OCI-LY1 (cell line): Measurements from ENCODE around the gene BACH2.

Experiments
- CTCF ChIP-seq: fragments of 200-600 bp; sonication (generic), shearing (Covaris generic); IDR thresholded peaks from 2 replicates; pipeline ENCODE4 v1.5.1; 2017; ENCODE audit warnings: mild to moderate bottlenecking, antibody characterized with exemption, low read length, moderate library complexity, mixed read lengths
- EZH2 ChIP-seq: fragments of 200-600 bp; sonication (generic), shearing (Covaris generic); IDR thresholded peaks from 2 replicates; pipeline ENCODE4 v1.8.0; 2017; ENCODE audit warnings: borderline replicate concordance, mixed run types, mild to moderate bottlenecking, antibody characterized with exemption, low read length, moderate library complexity, mixed read lengths

DNA sequence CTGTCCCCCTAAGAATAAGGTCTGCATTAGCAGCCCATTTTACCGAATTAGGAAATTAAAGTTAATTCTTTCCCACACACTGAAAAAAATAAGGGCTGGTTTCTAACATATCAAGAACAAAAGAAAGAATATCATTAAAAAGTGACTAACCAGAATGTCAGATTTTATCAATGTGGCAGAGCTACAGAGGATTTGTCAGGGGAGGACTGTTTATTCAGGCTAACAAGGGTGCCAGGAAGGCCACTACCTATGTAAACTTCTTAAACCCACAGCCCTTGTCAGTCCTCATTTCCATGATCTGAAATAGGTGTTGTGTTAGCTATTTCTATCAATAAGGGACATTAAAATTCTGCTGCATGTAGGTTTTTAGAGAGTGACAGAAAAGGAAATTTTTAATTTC lies 76.4 kb downstream of the BACH2 start:
- TF ChIP-seq CTCF: no peak
- no peak for TF ChIP-seq EZH2
